Breast epithelium (tissue), 4 donors: Measurements from ENCODE around the gene MACROD2. TPM values are rescaled to one million over a fixed set of nuclear protein-coding genes. Genes with fewer than 3 reads are reported as not detected.
"Not testable (repeated sequence)": the region's sequence is repeated elsewhere in the genome, so short reads cannot be mapped to it uniquely, and the experiment has no call there.

ENCODE experiments used
- DNase-seq, 2 donors: peaks; one replicate each; pipeline ENCODE4 v3.0.0-alpha.2; 2019; ENCODE audit warnings: low spot score in 2 of 2
- H3K27ac ChIP-seq, 2 donors: fragments of 200-600 bp; sonication (generic) in 1 of 2; one replicate each; pipeline ENCODE4 v1.5.1; 2016 to 2019; ENCODE audit warnings: mild to moderate bottlenecking in 1 of 2
- H3K27me3 ChIP-seq, 2 donors: fragments of 200-600 bp; sonication (generic) in 1 of 2; one replicate each; pipeline versions ENCODE4 v1.5.1 to v1.6.0; 2017 to 2019; ENCODE audit warnings: control low read depth in 1 of 2, mild to moderate bottlenecking in 1 of 2
- H3K36me3 ChIP-seq: fragments of 200-600 bp; one replicate; pipeline ENCODE4 v1.5.1; 2019
- H3K4me1 ChIP-seq, 2 donors: fragments of 200-600 bp; sonication (generic); one replicate each; pipeline ENCODE4 v1.5.1; 2016 to 2019; ENCODE audit warnings: control low read depth in 1 of 2
- H3K4me3 ChIP-seq, 3 donors: fragments of 200-600 bp; sonication (generic); 1 replicate in 2 of 3; 2 replicates in 1 of 3; pipeline ENCODE4 v1.5.1; 2016 to 2019; ENCODE audit warnings: mild to moderate bottlenecking in 3 of 3, moderate library complexity in 2 of 3
- H3K9me3 ChIP-seq, 2 donors: fragments of 200-600 bp; sonication (generic) in 1 of 2; one replicate each; pipeline ENCODE4 v1.5.1; 2016 to 2019; ENCODE audit warnings: control low read depth in 1 of 2
- CTCF ChIP-seq, 3 donors: fragments of 450-650 bp; IDR thresholded peaks; one replicate each; pipeline ENCODE4 v1.5.1; 2016 to 2017; ENCODE audit warnings: antibody characterized with exemption in 3 of 3, mild to moderate bottlenecking in 3 of 3, moderate library complexity in 3 of 3
- POLR2A ChIP-seq: fragments of 450-650 bp; IDR thresholded peaks from one replicate; pipeline ENCODE4 v1.6.1; 2016; ENCODE audit warnings: antibody characterized with exemption, mild to moderate bottlenecking, moderate library complexity
- POLR2AphosphoS5 ChIP-seq, 3 donors: sonication (generic); formaldehyde crosslinking; IDR thresholded peaks; one replicate each; pipeline ENCODE4 v1.6.1; 2017; ENCODE audit warnings: antibody characterized with exemption in 3 of 3
- intact Hi-C: fragments of 100-400 bp; cut with DNase I; formaldehyde crosslinking; loops from one replicate; pipeline ENCODE4 v1.15.1; 2023; ENCODE audit warnings: low total_unique reads
- total RNA-seq, 3 donors: library from RNA; depleted of rRNA; stranded (reverse); fragments of >200 nt; gene quantifications; one replicate each; pipeline ENCODE4 v1.1.0, GENCODE V29; 2016

MACROD2 gene
- total RNA-seq, 3 donors from 2014 or later, result 6.7 to 26.8 (median 8.8) TPM

- H3K4me3 ChIP-seq, result no peak overlapping the region
- H3K36me3 ChIP-seq, result no peaks in the 10 kb centered on the region
- H3K4me1 ChIP-seq, result no peaks in the 10 kb centered on the region
- no peak overlapping the region for H3K27ac ChIP-seq
- TF ChIP-seq CTCF (IDR thresholded peaks at IDR 0.05) (no peak), POLR2AphosphoS5 (IDR thresholded peaks at IDR 0.05) (no peak), POLR2A (no peak)
- no peaks in the 10 kb centered on the region for H3K27me3 ChIP-seq
- peaks cover 0 to 12% of the 10 kb centered on the region in 2 donors for H3K9me3 ChIP-seq
- no peak for DNase-seq
- intact Hi-C loops, result no loop called here
Observed at GRCh38 chr20:15976047-15976736, 1980.9 kb downstream of the MACROD2 start.

- no peak for DNase-seq
- intact Hi-C loops, result no loop called here
- TF ChIP-seq POLR2AphosphoS5 (IDR thresholded peaks at IDR 0.05), result no peak
- no peak for TF ChIP-seq POLR2A
- TF ChIP-seq CTCF (IDR thresholded peaks at IDR 0.05), result no peak
- Histone ChIP-seq H3K27ac (no peak overlapping the region), H3K36me3 (no peaks in the 10 kb centered on the region), H3K27me3 (no peaks in the 10 kb centered on the region), H3K9me3 (peaks cover 0 to 12% of the 10 kb centered on the region in 2 donors), H3K4me1 (no peaks in the 10 kb centered on the region), H3K4me3 (no peak overlapping the region)
Observed at GRCh38 chr20:15977026-15977425, 1981.7 kb downstream of the MACROD2 start.

GRCh38 chr20:15977758-15978157, 1982.4 kb downstream of the MACROD2 start:
- Histone ChIP-seq H3K4me3 (no peak overlapping the region), H3K36me3 (no peaks in the 10 kb centered on the region), H3K4me1 (no peaks in the 10 kb centered on the region), H3K27me3 (no peaks in the 10 kb centered on the region), H3K9me3 (peaks cover 0 to 12% of the 10 kb centered on the region in 2 donors), H3K27ac (no peak overlapping the region)
- intact Hi-C loops, result no loop called here
- DNase-seq, result no peak
- TF ChIP-seq POLR2A, result no peak
- TF ChIP-seq POLR2AphosphoS5 (IDR thresholded peaks at IDR 0.05), result no peak
- TF ChIP-seq CTCF (IDR thresholded peaks at IDR 0.05), result no peak

- H3K27ac ChIP-seq, H3K27me3 ChIP-seq, H3K4me3 ChIP-seq: not testable (repeated sequence)
Observed at GRCh38 chr20:15985494-15986368, 1990.4 kb downstream of the MACROD2 start.

GRCh38 chr20:15986690-15987089, 1991.4 kb downstream of the MACROD2 start:
- intact Hi-C loops, result no loop called here
- no peak for DNase-seq
- Histone ChIP-seq H3K27me3 (no peaks in the 10 kb centered on the region), H3K36me3 (peaks cover 6% of the 10 kb centered on the region), H3K9me3 (no peaks in the 10 kb centered on the region), H3K4me3 (no peak overlapping the region), H3K4me1 (no peaks in the 10 kb centered on the region), H3K27ac (no peak overlapping the region)
- TF ChIP-seq CTCF (IDR thresholded peaks at IDR 0.05), result no peak
- no peak for TF ChIP-seq POLR2A
- TF ChIP-seq POLR2AphosphoS5 (IDR thresholded peaks at IDR 0.05), result no peak

More at GRCh38 chr20:15985494-15986368, 1990.4 kb downstream of the MACROD2 start:
- H3K4me1 ChIP-seq, DNase-seq, H3K9me3 ChIP-seq, H3K36me3 ChIP-seq, intact Hi-C loops: not testable (repeated sequence)
